ENCODE results near the gene SPC24.
"Not testable (repeated sequence)": the region's sequence is repeated elsewhere in the genome, so short reads cannot be mapped to it uniquely, and the experiment has no call there.

Gene SPC24

DNA sequence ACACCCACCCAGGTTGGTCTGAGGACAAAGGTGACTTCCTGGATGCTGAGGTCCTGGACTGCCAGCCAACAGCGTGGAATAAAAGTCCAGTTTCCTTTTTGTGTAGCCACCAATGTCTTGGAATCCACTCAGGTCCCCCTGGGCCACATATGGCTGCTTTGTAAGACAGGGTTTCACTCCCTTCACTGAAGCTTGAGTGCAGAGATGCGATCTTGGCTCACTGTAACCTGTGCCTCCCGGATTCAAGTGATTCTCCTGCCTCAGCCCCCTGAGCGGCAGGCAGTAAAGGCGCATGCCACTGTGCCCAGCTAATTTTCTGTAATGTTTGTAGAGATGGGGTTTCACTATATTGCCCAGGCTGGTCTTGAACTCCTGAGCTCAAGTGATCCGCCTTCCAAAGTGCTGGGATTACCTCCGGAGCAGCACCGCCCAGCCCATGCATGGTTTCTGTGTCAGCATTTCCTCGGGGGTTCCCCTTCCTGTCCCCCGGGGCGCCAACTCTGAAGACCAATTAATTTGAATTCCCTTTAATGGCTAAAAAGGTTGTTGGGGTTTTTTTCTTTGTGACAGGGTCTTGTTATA is 24.2 kb upstream of the SPC24 start:
- H3K9me3 ChIP-seq (ENCODE audit: control insufficient read depth, insufficient read depth, low read length): no peaks in the 10 kb centered on the region
- H3F3A ChIP-seq (ENCODE audit: control insufficient read depth, insufficient read depth): peaks cover 2% of the 10 kb centered on the region; the same call in 1 of the 2 replicates
- H3K36me3 ChIP-seq (ENCODE audit: control insufficient read depth, low read length): peaks cover 77% of the 10 kb centered on the region
- no peaks in the 10 kb centered on the region for H3K9me2 ChIP-seq (replicated peaks; ENCODE audit: control insufficient read depth, low read length)
- H3K4me3 ChIP-seq (ENCODE audit: low read length): peak overlapping the region; percentile 65
- H3K4me1 ChIP-seq (ENCODE audit: control insufficient read depth, low read length): peaks cover 29% of the 10 kb centered on the region
- no peaks in the 10 kb centered on the region for H3K27me3 ChIP-seq (ENCODE audit: control insufficient read depth, low read length)
- H4K20me1 ChIP-seq (ENCODE audit: control insufficient read depth, insufficient read depth, low read depth, low read length): no peaks in the 10 kb centered on the region
- H3K27ac ChIP-seq (ENCODE audit: low read depth, low read length): peak overlapping the region; percentile 70
- H3K79me2 ChIP-seq (ENCODE audit: control insufficient read depth, low read length): peaks cover 45% of the 10 kb centered on the region
- TF ChIP-seq, protein P1, sequence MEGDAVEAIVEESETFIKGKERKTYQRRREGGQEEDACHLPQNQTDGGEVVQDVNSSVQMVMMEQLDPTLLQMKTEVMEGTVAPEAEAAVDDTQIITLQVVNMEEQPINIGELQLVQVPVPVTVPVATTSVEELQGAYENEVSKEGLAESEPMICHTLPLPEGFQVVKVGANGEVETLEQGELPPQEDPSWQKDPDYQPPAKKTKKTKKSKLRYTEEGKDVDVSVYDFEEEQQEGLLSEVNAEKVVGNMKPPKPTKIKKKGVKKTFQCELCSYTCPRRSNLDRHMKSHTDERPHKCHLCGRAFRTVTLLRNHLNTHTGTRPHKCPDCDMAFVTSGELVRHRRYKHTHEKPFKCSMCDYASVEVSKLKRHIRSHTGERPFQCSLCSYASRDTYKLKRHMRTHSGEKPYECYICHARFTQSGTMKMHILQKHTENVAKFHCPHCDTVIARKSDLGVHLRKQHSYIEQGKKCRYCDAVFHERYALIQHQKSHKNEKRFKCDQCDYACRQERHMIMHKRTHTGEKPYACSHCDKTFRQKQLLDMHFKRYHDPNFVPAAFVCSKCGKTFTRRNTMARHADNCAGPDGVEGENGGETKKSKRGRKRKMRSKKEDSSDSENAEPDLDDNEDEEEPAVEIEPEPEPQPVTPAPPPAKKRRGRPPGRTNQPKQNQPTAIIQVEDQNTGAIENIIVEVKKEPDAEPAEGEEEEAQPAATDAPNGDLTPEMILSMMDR (IDR thresholded peaks at IDR 0.05; ENCODE audit: low read depth, low read length, poor library complexity, severe bottlenecking): no peak
- TF ChIP-seq EZH2phosphoT487 (IDR thresholded peaks at IDR 0.05; ENCODE audit: borderline replicate concordance, low read length): no peak
- H3K4me2 ChIP-seq (ENCODE audit: low read length): peak overlapping the region; percentile 84

DNA sequence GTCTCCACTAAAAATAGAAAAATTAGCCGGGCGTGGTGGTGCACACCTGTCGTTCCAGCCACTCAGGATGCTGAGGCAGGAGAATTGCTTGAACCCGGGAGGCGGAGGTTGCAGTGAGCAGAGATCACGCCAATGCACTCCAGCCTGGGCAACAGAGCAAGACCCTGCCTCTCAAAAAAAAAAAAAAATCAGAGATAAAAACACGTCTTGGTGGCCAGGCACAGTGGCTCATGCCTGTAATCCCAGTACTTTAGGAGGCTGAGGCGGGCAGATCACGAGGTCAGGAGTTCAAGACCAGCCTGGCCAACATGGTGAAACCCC is 23.5 kb upstream of the SPC24 start:
- Histone ChIP-seq H3K4me1 (ENCODE audit: control insufficient read depth, low read length) (peaks cover 29% of the 10 kb centered on the region), H3K36me3 (ENCODE audit: control insufficient read depth, low read length) (peaks cover 77% of the 10 kb centered on the region), H3K79me2 (ENCODE audit: control insufficient read depth, low read length) (peaks cover 41% of the 10 kb centered on the region), H3K4me2 (ENCODE audit: low read length) (peak overlapping the region; percentile 84), H3K27ac (ENCODE audit: low read depth, low read length) (peak overlapping the region; percentile 70)
- H3K9me2 ChIP-seq (replicated peaks; ENCODE audit: control insufficient read depth, low read length); H3K9me3 ChIP-seq (ENCODE audit: control insufficient read depth, insufficient read depth, low read length); H3F3A ChIP-seq (ENCODE audit: control insufficient read depth, insufficient read depth); H4K20me1 ChIP-seq (ENCODE audit: control insufficient read depth, insufficient read depth, low read depth, low read length); H3K4me3 ChIP-seq (ENCODE audit: low read length); H3K27me3 ChIP-seq (ENCODE audit: control insufficient read depth, low read length): not testable (repeated sequence)

DNA sequence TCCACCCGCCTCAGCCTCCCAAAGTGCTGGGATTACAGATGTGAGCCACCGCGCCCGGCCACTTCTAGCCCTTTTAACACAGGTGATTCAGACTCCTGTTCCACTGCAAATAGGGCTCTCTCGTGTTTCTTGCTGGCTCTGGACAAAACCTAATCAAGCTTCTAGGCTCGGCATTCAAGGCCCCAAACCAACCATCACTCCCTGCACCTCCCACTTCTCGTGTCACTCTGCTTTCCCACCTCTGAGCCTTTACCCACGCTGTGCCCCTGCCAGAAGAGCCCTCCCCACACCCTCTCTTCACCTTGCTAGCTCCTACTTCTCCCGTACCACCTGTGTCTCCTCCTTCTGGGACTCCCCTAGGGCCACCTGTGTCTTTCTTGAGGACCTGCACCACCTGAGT is 22.0 kb upstream of the SPC24 start:
- Histone ChIP-seq H3F3A (ENCODE audit: control insufficient read depth, insufficient read depth) (peaks cover 2% of the 10 kb centered on the region; the same call in 1 of the 2 replicates), H3K4me3 (ENCODE audit: low read length) (no peak overlapping the region), H3K4me2 (ENCODE audit: low read length) (no peak overlapping the region), H3K9me2 (replicated peaks; ENCODE audit: control insufficient read depth, low read length) (no peaks in the 10 kb centered on the region), H3K27ac (ENCODE audit: low read depth, low read length) (no peak overlapping the region), H3K4me1 (ENCODE audit: control insufficient read depth, low read length) (peaks cover 29% of the 10 kb centered on the region), H3K36me3 (ENCODE audit: control insufficient read depth, low read length) (peaks cover 79% of the 10 kb centered on the region), H4K20me1 (ENCODE audit: control insufficient read depth, insufficient read depth, low read depth, low read length) (no peaks in the 10 kb centered on the region), H3K9me3 (ENCODE audit: control insufficient read depth, insufficient read depth, low read length) (no peaks in the 10 kb centered on the region), H3K27me3 (ENCODE audit: control insufficient read depth, low read length) (no peaks in the 10 kb centered on the region), H3K79me2 (ENCODE audit: control insufficient read depth, low read length) (peaks cover 28% of the 10 kb centered on the region)
- TF ChIP-seq, protein P1 (IDR thresholded peaks at IDR 0.05; ENCODE audit: low read depth, low read length, poor library complexity, severe bottlenecking): no peak
- TF ChIP-seq EZH2phosphoT487 (IDR thresholded peaks at IDR 0.05; ENCODE audit: borderline replicate concordance, low read length): no peak

DNA sequence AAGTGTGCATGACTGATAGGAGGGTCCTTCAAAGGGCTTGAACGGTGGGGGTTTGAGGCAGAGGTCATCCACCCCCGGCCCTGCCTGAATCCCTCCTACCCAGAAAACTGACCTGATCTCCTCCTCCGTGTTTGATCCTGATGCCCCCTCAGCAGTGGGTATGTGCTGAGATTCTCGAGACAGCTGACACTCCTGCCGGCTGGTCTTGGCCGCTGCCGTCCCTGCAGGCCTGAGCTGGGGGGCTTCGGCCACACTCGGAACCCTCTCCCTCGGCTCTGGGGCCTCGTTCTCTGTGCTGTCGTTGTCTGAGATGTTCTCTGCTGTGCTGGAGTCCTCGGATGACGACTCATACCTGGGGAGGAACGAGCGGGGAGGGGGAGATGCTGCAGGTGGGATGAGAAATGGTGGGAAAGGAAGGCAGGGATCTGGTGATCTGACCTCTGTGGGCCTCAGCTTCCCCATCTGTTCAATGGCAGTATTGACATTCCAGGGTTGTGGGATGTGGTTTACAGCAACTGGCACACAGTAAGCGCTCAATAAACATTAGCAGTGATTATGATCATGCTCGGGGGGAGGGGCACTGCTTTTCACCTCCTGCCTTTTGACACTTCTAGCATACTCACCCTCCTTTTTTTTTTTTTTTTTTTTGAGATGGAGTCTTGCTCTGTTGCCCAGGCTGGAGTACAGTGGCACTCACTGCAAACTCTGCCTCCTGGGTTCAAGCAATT is 21.0 kb upstream of the SPC24 start:
- H3K27ac ChIP-seq (ENCODE audit: low read depth, low read length): no peak overlapping the region
- peaks cover 27% of the 10 kb centered on the region for H3K4me1 ChIP-seq (ENCODE audit: control insufficient read depth, low read length)
- H3K9me3 ChIP-seq (ENCODE audit: control insufficient read depth, insufficient read depth, low read length): no peaks in the 10 kb centered on the region
- no peak overlapping the region for H3K4me2 ChIP-seq (ENCODE audit: low read length)
- TF ChIP-seq, protein P1 (IDR thresholded peaks at IDR 0.05; ENCODE audit: low read depth, low read length, poor library complexity, severe bottlenecking): no peak
- no peak for TF ChIP-seq EZH2phosphoT487 (IDR thresholded peaks at IDR 0.05; ENCODE audit: borderline replicate concordance, low read length)
- no peaks in the 10 kb centered on the region for H3K9me2 ChIP-seq (replicated peaks; ENCODE audit: control insufficient read depth, low read length)
- H3K79me2 ChIP-seq (ENCODE audit: control insufficient read depth, low read length): peaks cover 22% of the 10 kb centered on the region
- peaks cover 80% of the 10 kb centered on the region for H3K36me3 ChIP-seq (ENCODE audit: control insufficient read depth, low read length)
- H3F3A ChIP-seq (ENCODE audit: control insufficient read depth, insufficient read depth): no peaks in the 10 kb centered on the region
- no peak overlapping the region for H3K4me3 ChIP-seq (ENCODE audit: low read length)
- H4K20me1 ChIP-seq (ENCODE audit: control insufficient read depth, insufficient read depth, low read depth, low read length): no peaks in the 10 kb centered on the region
- H3K27me3 ChIP-seq (ENCODE audit: control insufficient read depth, low read length): no peaks in the 10 kb centered on the region
